ENCODE data around the gene HMGCS2. TPM values are rescaled to one million over a fixed set of nuclear protein-coding genes. Genes with fewer than 3 reads are reported as not detected.

HMGCS2 gene
- polyA plus RNA-seq, 2 of the 4 experiments (the other 2 are of a cell fraction), result not detected

GRCh38 chr1:119747451-119747850 is 21.3 kb downstream of the HMGCS2 start (continued):
- TF ChIP-seq REST (IDR thresholded peaks at IDR 0.05), result no peak

- Histone ChIP-seq H3K27ac (no peak overlapping the region), H3K9me3 (no peaks in the 10 kb centered on the region), H3K4me3 (no peak overlapping the region), H3K4me1 (no peaks in the 10 kb centered on the region), H3K4me2 (no peak overlapping the region)
- TF ChIP-seq MAZ (IDR thresholded peaks at IDR 0.05; ENCODE audit: borderline replicate concordance, low read depth, low read length), result no peak
- no peak for TF ChIP-seq HOXB5 (CRISPR knock-in tag; IDR thresholded peaks at IDR 0.05)
- TF ChIP-seq USF2 (IDR thresholded peaks at IDR 0.05), result no peak
- TF ChIP-seq KDM5A (IDR thresholded peaks at IDR 0.05), result no peak
- no peak for TF ChIP-seq ZSCAN20 (CRISPR knock-in tag; IDR thresholded peaks at IDR 0.05)
- no peak for TF ChIP-seq RAD21 (conservative IDR thresholded peaks at IDR 0.05 in 1 of 2, IDR thresholded peaks at IDR 0.05 in 1 of 2)
- 87% methylated on average over 1 of the region's 1 CpG for WGBS (ENCODE audit: missing lambda C conversion rate)
- no peak for ATAC-seq
- CTCF ChIA-PET, result interaction anchor here (0.6 to 4.2 kb wide), 9 partner anchors 11 to 1116 kb away, joined by 3 to 32 read pairs (median 4); no protein-coding TSS in a partner anchor
- DNase-seq (ENCODE audit: low read depth in 1 of 2, low spot score in 1 of 2), result no peak
- FAIRE-seq, result no peak
- POLR2A ChIA-PET, result no interaction called here
Observed at GRCh38 chr1:119745034-119745433, 23.7 kb downstream of the HMGCS2 start.

GRCh38 chr1:119744598-119744942 is 24.1 kb downstream of the HMGCS2 start:
- DNase-seq (ENCODE audit: low read depth in 1 of 2, low spot score in 1 of 2) (no peak), FAIRE-seq (no peak), ATAC-seq (no peak)
- Histone ChIP-seq H3K9me3 (no peaks in the 10 kb centered on the region), H3K27ac (no peak overlapping the region), H3K4me1 (no peaks in the 10 kb centered on the region), H3K4me3 (no peak overlapping the region), H3K4me2 (no peak overlapping the region)
- no peak for TF ChIP-seq RCOR1 (IDR thresholded peaks at IDR 0.05; ENCODE audit: low read depth, low read length)
- TF ChIP-seq EP300 (IDR thresholded peaks at IDR 0.05), result no peak
- ChIA-PET CTCF (interaction anchor here (0.6 to 4.2 kb wide), 13 partner anchors 9 to 1115 kb away, joined by 3 to 32 read pairs (median 6); partner anchors contain the start of gene PHGDH), POLR2A (no interaction called here)
- WGBS (ENCODE audit: missing lambda C conversion rate), result 83% methylated on average over 1 of the region's 1 CpG

- FAIRE-seq (no peak), ATAC-seq (peak; percentile 70 to 93; a peak in 5 of 6 replicates)
- no peaks in the 10 kb centered on the region for H3K4me1 ChIP-seq
- TF ChIP-seq FOSB (CRISPR knock-in tag; IDR thresholded peaks at IDR 0.05), result no peak
- TF ChIP-seq SMC3 (IDR thresholded peaks at IDR 0.05), result peak; percentile 24; the same call in 1 of the 3 replicates
- peak; percentile 59 for TF ChIP-seq CTCF (IDR thresholded peaks at IDR 0.05)
- no peak for TF ChIP-seq KDM1A (IDR thresholded peaks at IDR 0.05; ENCODE audit: low read depth)
- TF ChIP-seq HDAC2 (IDR thresholded peaks at IDR 0.05), result no peak
- no peak for TF ChIP-seq HOXB5 (CRISPR knock-in tag; IDR thresholded peaks at IDR 0.05)
- TF ChIP-seq RAD21 (conservative IDR thresholded peaks at IDR 0.05 in 1 of 2, IDR thresholded peaks at IDR 0.05 in 1 of 2), result peak; percentile 44 to 59; a peak in 3 of 5 replicates
- TF ChIP-seq EP300 (IDR thresholded peaks at IDR 0.05), result no peak
- no peak for TF ChIP-seq RCOR1 (IDR thresholded peaks at IDR 0.05; ENCODE audit: low read depth, low read length)
- TF ChIP-seq ZNF302 (CRISPR knock-in tag; IDR thresholded peaks at IDR 0.05), result no peak
- TF ChIP-seq CHD2 (IDR thresholded peaks at IDR 0.05; ENCODE audit: low read length, partially characterized antibody), result no peak
- TF ChIP-seq RNF2 (IDR thresholded peaks at IDR 0.05; ENCODE audit: borderline replicate concordance, low read depth), result no peak
- no peak for TF ChIP-seq CBX2 (IDR thresholded peaks at IDR 0.05; ENCODE audit: borderline replicate concordance, low read depth)
- no peak for TF ChIP-seq EHMT2 (IDR thresholded peaks at IDR 0.05; ENCODE audit: low read depth)
- no peak for TF ChIP-seq JUNB (IDR thresholded peaks at IDR 0.05)
- TF ChIP-seq E2F6 (IDR thresholded peaks at IDR 0.05; ENCODE audit: borderline replicate concordance, low read depth), result no peak
Observed at GRCh38 chr1:119743776-119744597, 24.7 kb downstream of the HMGCS2 start.

More at GRCh38 chr1:119743776-119744597, 24.7 kb downstream of the HMGCS2 start:
- DNase-seq (ENCODE audit: low read depth in 1 of 2, low spot score in 1 of 2), result peak; percentile 56 to 60
- Histone ChIP-seq H3K9me3 (no peaks in the 10 kb centered on the region), H3K4me3 (no peak overlapping the region), H3K27ac (no peak overlapping the region), H3K4me2 (no peak overlapping the region)
- ChIA-PET CTCF (interaction anchor here (0.8 to 4.2 kb wide), 16 partner anchors 9 to 79 kb away, joined by 3 to 32 read pairs (median 4); partner anchors contain the start of gene PHGDH), POLR2A (no interaction called here)
- 43% methylated on average over 12 of the region's 17 CpGs for WGBS (ENCODE audit: missing lambda C conversion rate)

Measured in A549 (cell line).